GM21619 (cell line): ENCODE measurements around the gene FAM135A.

Source experiments
- ATAC-seq: cut with Tn5 transposase; IDR thresholded peaks from one replicate; pipeline ENCODE4 v1.9.1; 2021; ENCODE audit not compliant: unreplicated experiment

The FAM135A gene

DNA sequence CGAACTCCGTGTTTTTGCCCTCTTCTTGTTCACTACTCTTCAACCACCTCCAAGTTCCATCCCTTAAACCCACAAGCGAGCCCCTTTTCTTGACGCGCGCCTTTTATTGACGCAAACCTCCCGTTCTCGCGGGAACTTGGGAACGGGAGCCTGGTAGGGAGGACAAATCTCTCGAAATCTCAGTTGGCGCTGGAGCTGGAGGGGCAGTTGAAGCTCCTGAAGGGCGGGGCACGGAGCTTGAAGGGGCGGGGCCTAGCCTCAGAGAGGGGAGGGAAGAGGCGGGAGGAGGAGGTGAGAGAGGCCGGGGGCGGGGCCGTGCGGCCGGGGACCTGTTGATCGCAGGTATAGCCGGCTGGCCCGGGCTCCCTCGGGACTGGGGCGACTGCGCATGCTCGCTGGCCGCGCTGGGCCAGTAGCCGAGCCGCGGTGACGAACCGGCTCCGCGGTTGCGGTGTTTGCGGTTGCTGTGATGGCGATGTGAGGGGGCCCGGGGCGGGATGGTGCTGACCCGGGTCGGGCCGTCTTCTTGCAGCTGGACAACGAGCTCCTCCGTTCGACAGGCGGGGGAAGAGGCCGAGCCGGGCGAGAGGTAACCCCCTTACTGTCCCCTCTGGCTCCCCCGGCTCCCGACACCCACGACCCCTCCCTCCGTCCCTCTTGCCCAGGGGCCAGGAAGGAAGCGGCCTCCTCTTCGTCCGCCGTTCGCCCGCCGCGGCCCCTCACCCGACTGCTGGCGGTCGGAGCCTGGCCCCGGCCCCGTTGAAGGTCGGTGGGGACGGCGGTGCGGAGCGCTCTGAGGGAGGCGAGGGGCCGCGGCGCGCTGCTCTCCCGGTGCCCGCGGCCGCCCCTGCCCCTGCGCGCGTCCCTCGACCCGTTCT lies at the start of gene FAM135A:
Gene FAM135A (plus strand): TSS at position 395 of the 878 bp plus-strand sequence. CDS start 14,835 bp downstream, outside the sequence.
- ATAC-seq: peak; percentile 78

DNA sequence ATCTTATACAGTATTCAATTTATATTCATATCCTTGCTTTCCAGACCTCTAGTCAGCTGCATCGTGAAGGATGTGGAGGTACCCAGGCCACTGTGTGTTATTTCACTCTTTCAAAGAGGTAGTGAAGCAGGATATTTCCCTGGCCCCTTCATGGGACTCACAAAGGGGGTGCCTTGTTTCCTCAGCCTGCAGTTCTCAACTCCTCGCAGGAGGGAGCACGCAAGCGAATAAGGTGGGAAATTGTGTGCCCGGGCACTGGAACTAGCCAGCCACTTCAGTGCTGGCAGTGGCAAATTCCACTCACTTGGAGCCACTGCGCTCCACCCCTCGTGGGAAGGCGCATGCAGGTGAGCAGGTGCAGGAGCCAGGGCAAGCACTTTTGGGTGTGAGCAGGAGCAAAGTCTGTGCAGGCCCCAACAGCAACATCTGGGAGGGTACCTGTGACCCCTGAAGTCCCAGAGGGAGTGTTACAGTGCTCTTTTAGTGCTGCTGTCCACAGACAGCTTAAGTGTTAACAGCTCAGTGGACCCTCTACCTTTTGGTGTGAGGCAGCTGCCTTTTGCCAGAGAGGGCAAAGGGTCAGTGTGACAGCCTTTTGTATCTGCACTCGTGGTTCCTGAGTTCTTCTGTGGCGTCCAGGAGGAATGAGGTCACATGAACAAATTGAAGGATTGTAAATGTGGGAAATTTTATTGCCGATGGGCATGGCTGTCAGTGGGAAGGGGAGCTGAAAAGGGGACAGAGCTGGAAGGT lies 49.4 kb upstream of the FAM135A start:
- ATAC-seq: no peak

DNA sequence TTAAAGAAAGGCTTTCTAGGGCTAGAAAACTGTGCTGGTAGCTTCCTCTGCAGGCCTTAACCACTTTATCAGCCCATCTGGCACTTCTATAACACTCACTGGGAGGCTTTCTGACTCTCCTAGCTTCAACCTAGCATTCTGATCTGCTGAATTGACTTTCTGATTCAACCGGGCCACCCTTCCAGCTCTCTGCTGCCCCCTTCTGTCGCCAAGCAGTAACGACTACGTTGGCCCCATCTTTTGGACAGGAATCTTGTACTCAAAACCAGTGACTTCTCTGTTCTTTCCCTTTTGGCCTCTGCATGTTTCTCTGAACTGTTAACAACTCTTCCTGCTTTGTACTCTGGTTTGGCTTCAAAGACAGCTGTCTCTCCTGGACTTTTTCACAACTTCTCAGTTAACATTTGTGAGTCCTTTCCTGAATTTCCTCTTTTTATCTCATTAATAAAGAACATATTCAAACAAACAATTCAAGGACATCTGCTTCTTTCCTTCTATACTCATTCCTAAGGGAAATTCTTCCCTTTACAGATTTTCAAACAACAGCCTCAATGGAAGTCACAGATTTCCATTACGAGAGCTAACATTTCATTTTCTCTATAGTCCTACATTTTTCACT lies 43.9 kb upstream of the FAM135A start:
- ATAC-seq: peak; percentile 80

GRCh38 chr6:70370496-70370895 lies 42.8 kb upstream of the FAM135A start:
- ATAC-seq: no peak

DNA sequence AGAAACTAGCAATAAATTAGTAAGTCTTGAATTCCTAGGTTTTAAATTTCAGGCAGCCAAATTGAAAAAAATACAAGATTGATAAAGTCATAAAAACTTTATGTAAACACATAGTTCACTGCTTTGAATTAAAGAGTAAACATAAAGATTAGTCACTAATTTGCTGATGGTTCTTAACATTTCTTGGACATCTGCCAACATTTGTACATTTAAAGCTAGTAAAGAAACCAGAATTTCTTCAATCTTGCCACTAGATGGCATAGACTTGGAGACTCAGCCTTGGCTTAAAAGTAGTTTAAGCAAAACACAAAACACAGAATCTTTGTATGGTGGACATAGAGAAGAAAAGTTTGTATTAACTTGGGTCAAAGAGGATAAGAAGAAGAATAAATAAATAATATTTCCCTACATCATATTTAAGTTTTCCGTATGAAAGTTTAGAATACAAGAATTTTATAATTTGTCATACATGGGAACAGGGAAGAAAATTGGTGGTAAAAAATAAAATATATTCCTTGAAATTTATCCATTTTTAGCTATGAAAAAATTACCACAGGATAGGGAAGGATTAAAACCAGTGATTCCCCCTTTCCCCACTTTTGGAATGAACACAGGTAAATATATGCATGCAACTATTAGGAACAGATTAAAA lies 41.7 kb upstream of the FAM135A start:
- peak; percentile 60 for ATAC-seq

DNA sequence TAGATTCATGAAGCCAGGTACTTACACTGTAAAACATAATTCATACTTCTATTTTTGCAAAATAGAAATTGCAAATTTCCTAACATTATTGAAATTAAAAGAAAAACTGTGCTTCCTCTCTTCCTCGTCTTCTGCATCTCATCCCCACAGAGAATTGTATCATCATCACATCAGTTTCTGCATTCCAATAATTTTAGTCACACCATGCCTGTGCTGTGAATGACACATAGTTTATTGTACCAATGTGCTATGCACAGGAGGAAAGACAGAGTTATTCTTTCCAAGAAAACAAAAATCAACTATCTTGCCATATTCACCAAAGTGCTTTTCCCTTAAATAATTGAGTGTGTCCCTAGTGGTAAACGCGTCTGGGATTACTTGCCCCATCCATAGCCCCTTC lies 38.1 kb upstream of the FAM135A start:
- no peak for ATAC-seq

DNA sequence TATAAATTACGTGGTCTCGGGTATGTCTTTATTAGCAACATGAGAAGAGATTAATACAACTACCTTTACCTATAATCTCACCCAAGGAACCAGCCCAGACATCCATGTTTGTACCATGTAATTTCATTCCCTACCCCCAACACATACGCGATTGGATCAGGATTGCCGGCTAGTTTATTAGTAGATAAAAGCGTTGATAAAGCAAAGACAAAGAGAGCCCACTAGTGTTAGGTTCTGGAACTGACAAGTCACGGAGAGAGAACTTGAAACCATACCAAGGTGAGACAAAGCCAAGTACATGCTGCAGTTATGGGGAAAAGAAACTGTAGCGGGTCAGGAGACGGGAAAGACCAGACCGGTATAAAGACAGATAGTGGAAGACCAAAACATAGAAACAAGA lies 37.4 kb upstream of the FAM135A start:
- no peak for ATAC-seq

GRCh38 chr6:70376628-70377027 lies 36.7 kb upstream of the FAM135A start:
- no peak for ATAC-seq

- no peak for ATAC-seq
Observed at GRCh38 chr6:70377372-70377771, 35.9 kb upstream of the FAM135A start.

DNA sequence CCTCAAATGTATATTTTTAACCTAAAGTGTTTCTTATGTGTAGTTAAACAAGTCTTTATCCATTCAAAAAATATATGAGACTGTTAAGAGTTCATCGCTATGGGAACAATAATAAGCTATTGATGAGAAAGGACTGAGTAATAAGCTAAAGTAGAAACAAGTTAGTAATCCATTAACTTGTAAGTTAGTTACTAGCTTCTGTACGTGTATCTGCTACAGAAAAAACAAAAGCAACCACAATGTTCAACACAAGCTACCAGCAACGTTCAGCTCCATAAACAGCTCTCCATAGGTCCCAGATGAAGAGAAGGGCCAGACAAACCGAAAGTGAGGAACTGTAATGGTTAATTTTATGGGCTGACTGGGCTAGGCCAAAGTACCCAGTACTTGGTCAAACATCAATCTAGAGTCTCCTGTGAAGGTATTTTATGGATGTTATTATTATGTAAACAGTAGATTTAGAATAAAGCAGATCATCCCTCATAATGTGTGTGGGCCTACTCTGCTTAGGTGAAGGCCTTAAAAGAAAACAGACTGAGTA lies 33.8 kb upstream of the FAM135A start:
- ATAC-seq: peak; percentile 52

GRCh38 chr6:70380252-70380651 lies 33.1 kb upstream of the FAM135A start:
- ATAC-seq: peak; percentile 94

DNA sequence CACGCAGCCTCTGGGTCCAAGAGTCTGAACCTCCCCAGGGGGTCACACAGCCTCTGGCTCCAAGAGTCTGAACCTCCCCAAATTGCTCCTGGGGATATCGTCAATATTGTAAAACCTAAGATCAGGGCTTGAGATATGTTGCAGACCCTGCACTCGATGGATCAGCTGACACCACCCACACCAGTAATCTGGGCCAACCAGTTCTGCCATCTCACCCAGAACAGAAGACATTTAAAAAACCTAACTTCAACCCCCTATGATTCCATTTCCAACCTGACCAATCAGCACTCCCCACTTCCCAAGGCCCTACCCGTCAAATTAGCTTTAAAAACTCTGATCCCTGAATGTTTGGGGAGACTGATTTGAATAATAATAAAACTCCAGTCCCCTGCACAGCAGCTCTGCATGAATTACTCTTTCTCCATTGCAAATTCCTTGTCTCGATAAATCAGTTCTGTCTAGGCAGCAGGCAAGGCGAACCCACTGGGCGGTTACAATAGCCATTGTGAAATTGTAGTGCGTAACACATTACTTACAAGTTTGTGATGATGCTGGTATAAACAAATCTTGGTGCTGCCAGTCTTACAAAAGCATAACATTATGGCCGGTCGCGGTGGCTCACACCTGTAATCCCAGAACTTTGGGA lies 32.4 kb upstream of the FAM135A start:
- ATAC-seq: no peak

GRCh38 chr6:70381417-70381782 lies 31.9 kb upstream of the FAM135A start:
- no peak for ATAC-seq

DNA sequence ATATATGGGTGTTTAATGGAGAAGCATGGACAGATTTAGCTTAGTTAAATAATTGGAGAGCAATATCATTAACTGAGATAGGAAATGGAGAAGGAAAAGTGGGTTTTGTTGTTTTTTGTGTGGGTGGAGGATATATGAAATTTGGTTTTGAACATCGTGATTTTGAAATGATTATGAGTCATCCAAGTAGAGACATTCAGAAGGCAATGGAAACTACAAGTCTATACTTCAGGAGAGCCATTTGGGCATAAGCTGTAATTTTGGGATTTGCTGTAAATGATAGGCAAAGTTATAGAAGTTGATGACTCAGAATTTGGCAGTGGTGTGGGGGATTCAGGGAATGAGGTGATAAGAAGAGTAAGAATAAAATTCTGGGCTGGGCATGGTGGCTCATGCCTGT lies 27.4 kb upstream of the FAM135A start:
- ATAC-seq: no peak

GRCh38 chr6:70388814-70389213 lies 24.5 kb upstream of the FAM135A start:
- no peak for ATAC-seq

DNA sequence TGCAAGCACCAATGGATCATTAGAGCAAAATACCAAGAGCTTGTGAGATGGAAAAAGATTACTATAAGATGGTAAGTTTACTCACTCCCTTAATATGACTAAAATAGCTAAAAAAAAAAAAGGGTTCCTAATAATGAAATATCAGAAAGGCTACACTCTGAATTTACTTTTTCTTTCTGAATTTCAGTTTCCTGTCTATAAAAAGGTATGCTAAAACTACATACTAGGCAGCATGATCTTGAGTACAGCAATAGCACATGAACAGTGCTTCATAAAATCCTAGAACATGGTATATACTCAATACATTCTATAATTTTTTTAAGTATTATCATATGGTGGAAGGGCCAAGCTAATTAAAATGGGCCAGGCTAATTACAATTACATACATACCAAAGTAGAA lies 24.0 kb upstream of the FAM135A start:
- ATAC-seq: no peak

DNA sequence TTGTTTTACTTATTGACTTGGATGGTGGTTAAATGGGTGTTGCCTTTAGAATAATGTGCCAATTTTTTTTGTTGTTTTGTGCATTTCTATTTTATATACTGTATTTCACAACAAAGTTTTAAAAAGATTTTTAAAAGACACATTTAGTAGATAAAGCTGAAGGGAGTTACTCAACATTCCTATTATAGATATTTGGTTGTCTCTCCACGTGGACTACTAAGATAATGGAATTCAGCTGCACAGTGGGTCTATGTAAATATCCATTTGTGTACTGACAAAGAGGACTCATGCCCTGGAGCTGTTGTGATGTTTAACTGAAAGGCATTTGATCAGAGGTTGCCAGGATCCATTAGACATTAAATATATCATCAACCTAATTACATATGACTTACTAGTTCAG lies 23.2 kb upstream of the FAM135A start:
- ATAC-seq: no peak

GRCh38 chr6:70391492-70391891 lies 21.8 kb upstream of the FAM135A start:
- ATAC-seq: no peak

GRCh38 chr6:70394518-70395300 lies 18.6 kb upstream of the FAM135A start:
- ATAC-seq: no peak

DNA sequence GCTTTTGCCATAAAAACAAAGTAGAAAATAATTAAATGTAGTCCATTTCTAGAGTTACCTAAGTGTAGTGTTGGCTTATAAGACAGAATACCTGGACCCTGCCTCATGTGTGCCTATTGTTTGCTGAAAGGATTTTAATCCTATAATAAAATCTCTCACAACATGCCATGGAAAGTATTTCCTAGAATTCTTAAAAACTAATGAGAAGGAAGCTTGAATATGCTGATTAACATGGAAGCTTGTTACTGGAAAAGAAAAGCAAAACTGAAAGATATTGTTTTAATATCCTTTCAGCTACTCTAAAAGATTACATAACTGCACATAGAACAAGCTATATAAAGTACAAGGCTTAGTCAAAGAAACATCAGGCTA lies 18.0 kb upstream of the FAM135A start:
- no peak for ATAC-seq
